SH-SY5Y (cell line): ENCODE data around the gene INPP5E.

Experiments
- GATA2 ChIP-seq: IDR thresholded peaks from 2 replicates; pipeline ENCODE4 v1.6.1; 2011; ENCODE audit warnings: mild to moderate bottlenecking, low read depth, low read length
- GATA3 ChIP-seq: IDR thresholded peaks from 2 replicates; pipeline ENCODE4 v1.6.1; 2011; ENCODE audit warnings: low read depth, mild to moderate bottlenecking, low read length, moderate library complexity

INPP5E gene

DNA sequence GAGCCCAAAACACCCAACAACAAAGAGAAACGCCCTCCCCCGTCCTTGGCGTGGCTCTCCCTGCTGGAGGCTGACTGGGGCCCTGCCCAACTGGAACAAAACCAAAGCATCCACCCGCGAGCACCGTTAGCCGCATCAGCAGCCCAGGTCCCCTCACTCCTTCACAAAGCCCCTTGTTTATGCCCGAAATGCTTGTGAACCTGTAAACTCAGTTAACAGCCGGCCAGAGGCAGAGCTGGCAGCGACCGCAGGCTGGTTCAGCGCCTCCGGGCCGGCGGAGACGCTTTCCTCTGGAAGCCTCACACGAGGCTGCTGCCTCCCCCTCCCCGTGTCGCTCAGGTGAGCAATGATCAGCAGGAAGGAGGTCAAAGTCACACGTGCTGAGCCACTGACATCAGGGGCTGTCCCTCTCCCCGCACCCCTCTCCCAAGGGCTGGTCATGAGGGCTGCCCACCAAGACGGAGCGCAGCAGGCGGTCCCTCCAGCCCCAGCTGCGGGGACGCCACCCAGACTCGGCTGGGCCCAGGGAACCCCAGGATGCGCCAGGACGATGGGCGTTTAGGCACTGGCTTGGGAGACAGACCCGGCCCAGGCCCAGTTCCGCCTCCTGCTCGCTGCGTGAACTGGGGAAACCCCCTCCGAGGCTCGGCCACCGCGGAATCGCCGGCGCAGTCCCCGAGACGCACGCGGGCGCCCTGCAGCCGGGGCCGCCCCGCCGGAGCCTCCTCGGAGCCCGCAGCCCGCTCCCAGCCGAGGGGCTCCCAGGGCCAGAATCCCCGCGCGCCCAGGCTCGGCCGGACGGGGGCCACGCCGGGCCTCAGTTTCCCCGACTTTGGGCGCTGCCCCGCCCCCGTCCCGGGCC, 40.2 kb downstream of the INPP5E start:
- no peak for TF ChIP-seq GATA2
- no peak for TF ChIP-seq GATA3

DNA sequence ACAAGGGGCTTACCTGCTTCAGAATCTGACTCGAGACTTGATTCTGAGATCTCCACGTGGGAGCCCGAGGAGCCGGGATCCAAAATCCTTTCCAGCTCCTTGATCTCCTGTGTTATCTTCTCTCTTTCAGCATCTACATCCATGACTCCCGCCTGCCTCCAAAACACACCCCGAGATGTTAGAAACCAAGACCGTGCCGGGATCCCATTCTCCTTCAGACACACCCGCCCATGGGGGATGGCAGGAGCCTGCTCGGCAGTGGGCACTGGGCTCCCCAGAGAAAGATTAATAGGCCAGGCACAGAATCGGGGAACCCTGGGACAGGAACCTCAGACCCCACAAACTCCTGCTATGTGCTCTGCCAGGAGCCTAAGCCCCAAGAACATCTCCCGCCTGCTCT, 41.4 kb downstream of the INPP5E start:
- TF ChIP-seq GATA2, result no peak
- TF ChIP-seq GATA3, result no peak

DNA sequence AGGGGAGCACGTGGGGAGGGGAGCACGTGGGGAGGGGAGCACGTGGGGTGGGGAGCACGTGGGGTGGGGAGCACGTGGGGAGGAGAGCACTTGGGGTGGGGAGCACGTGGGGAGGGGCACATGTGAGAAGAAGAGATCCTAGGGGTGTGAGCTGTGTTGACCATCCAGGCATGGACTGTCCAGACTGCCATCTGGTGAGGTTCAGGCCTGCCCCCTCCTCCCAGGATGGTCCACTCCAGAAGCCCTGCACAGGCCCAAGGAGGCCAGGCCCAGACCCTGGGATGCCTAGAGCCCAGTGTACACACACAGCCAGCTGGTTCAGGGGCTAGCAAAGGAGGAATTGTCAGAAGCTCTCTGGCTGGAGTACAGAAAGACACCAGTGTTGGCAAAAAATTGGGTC, 42.0 kb downstream of the INPP5E start:
- TF ChIP-seq GATA3 (no peak), GATA2 (no peak)

DNA sequence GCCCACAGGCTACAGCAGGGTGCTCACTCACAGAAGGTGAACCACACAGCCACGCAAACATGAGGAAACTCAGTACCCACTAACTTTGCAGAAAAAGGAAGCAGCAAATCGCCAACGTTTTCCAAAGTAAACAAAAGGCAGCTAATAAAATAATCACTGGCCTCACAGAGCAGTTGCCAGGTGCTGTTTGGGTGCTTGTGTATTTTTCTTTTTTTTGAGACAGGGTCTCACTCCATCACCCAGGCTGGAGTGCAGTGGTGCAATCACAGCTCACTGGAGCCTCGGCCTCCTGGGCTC, 43.5 kb downstream of the INPP5E start:
- TF ChIP-seq GATA3, result no peak
- TF ChIP-seq GATA2, result no peak

DNA sequence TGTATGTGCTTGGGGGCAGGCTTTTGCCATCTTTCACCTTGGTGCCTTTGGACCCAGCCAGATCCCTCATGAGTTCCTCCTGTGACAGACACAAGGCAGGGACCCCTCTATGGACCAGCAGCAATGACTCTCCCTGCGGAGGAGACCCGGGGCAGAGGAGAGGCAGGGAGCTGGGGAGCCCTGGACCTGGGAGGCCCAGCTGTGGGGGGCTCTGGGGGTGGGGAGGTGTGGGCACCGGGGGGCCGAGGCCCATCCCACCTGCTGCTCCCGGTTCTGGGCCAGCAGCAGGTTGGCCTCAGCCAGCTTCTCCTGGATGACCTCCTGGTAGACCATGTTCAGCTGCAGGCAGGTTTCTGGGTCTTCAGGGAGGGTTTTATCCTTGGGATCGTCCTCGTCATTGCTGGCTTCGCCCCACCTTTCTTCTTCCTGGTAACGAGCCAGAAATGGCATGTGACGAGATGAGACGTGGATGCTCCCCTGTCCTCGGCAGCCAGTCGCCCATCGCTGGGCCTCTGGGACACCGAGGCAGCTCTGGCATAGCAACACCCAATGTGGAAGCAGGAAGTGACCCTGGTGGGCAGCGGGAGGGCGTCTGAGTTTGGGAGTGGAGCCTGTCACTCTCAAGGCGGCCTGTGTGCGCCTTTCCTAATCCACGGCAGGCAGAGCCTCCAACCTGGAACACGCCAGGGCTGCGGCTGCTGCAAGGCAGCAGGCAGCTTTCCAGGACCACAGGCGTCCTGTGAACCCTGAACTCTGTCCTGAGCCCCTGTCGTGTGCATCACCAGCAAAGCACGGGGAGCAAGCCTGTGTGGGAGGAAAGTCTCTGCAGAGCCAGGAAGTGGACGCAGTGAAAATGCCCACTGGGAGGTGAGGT, 44.1 kb downstream of the INPP5E start:
- TF ChIP-seq GATA2 (no peak), GATA3 (no peak)

DNA sequence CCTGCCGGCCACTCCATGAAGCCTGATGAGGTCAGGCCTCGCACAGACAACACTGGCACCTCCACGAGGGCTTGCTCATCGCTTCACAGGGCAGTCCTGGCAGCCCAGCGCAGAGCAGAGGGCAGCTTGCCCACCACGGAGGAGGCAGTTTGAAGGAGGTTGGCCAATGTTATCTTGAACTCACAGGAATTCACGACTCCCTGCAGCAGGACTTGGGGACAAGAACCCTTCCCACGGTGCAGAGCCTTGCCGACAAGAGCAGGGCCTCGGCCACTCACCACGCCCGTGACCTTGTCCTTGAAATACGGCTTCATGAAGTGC, 44.7 kb downstream of the INPP5E start:
- TF ChIP-seq GATA3, result no peak
- TF ChIP-seq GATA2, result no peak

DNA sequence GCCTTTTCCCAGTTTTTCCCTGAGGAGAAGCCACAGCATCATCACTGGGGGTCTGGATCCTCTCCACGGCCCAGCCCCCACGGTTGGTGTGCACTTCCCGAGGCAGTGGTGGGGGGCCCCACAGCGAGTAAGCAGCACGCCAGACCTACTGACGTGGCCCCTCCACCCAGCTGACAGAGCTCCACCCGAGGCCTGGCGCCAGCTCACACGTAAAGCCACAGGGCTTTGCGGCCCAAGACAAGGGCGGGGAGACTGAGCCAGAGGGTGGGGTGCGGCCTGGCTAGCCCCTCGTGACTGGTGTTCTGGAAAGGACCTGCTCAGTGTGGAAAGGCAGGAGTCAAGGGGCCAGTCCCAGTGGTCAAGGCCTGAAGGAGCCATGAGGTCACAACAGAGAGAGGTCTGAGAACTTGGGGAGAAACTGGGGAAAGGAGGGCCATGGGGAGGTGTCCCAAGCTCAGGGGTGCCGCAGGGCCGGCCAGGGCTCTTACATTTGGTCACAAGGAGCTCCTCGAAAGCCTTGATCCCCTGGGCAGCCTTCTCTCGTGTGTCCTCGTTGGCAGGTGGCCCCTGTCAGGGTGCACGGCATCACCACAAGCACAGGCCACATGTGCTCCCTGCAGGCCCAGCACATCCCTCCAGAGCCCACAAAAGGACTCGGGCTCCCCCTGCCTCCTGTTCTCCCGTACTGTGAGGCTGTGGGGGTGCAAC, 45.2 kb downstream of the INPP5E start:
- TF ChIP-seq GATA3 (no peak), GATA2 (no peak)

DNA sequence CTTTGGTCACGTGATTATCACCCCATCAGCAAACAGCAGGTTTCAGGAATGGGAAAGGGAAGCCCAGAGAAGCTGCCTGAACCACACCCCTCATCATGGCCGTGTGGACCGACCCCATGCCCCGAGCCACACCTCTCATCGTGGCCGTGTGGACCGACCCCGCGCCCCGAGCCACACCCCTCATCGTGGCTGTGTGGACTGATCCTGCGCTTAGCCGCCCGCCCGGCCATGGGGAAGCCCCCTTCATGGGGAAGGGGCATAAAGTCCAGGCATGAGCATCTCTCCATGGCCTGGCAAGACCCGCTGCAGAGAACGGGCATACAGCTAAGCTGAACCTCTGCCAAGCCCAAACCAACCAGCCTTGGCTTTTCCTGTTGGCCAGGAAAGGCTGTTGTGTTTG, 46.1 kb downstream of the INPP5E start:
- TF ChIP-seq GATA3 (no peak), GATA2 (no peak)

DNA sequence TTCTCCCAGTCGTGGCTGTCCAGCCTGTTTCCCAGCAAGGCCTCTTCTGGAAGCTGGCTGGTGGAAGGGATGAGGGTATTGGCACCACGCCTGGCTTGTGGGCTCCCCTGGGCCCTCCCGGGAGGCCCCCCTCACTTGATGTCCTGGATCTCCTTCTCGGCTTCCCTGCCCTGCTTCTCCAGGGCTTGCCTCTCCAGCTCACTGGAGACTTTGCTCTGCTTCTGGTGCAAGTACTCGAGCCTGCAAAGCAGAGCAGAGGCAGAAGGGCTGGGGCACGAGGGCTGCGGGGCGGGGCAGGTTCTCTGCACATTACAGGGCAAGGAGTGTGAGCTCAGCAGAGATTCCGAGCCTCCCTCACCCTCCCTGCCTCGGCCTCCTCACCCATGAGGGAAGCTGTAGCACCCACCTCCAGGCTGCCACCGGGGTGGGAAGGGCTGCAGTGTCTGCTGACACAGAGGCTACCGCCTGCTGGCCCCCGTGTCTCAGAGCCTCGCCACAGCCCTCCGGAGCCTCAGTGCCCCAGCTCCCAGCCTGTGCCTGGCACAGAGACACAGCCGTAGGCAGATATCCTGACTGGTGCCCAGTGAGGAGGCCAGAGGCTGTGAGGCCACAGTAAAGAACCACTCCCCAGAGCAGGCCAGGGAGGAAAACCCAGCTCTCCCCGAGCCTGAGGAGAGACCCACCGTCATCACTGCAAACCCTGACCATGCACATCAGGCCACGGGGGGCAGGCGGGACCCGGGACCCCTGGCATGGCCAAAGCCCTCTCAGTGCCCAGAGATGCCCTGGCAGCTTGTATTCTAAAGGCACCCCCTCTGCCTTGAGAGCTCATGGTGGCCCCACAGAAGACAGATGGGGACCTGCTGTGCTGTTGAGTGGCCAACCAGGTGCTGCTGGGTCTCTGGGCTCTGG, 46.9 kb downstream of the INPP5E start:
- TF ChIP-seq GATA3 (no peak), GATA2 (no peak)

DNA sequence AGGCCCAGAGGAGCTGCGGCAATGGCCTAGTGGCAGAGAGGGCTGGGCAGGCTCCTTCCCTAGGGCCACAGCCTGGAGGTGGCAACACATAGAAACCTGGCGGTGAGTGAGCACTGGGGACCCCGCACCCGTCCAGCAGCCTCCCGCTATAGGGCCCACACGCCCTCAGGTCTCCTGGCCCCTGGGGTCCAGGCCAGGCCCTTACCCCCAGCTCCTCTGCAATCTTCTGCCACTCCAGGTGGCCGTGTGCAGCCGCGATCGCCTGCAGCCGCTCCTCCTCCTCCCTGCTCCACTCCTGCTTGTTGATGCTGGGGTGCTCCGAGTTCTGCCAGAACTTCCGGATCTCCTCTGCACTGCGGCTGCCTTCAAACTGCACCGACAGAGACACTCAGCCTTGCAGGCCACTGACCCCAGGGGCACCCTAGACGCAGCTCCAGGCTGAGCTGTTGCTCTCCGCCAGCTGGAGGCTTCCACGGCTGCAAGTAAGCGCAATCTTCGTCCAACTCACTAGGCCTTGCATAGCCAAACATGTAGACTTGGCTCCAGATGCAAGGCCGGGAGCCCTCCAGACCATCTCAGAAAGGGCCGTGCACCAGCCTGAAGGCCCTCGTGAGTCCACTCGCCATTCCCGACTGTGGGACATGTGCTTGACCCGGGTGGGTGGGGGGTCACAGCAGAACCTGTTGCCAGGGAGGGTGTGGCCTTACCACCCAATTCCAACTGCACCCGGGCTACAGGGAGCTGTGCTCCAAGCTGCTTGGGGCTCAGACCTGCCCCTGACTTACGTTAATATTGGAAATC, 47.7 kb downstream of the INPP5E start:
- TF ChIP-seq GATA2, result no peak
- TF ChIP-seq GATA3, result no peak

DNA sequence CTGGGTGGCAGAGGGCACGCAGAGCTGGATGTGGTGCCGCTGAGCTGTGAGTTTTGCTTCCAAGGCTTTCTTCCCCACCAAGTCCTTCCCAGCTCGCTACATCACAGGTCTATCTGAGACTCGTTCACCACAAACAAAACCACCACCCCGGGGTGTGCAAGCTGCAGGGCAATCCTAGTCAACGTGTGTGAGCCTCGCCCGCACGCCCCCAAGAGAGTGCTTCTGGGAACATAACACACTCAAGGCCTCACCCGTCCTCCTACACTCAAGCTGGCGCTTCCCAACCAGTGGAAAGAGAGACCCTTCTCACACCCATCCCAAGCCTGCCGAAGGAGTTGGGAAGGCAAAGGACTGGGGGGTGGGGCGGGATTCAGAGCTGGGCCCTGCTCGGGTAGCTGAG, 50.2 kb downstream of the INPP5E start:
- no peak for TF ChIP-seq GATA2
- no peak for TF ChIP-seq GATA3

DNA sequence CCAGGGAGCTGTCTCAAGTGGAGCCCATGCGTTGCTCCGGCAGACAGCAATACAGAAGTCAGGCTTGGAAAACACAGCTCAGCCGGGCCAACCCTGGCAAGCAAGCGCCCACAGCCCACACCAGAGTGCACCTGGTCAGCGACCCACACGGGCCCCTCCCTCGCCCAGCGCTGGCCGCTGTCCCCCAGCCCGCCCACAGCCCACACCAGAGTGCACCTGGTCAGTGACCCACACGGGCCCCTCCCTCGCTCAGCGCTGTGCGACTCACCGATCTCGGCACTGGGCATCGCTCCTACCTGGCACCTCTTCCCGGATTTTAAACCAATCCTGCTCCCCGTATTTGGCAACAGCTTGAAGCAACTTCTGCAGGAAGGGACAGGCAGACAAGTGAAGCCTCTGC, 52.4 kb downstream of the INPP5E start:
- TF ChIP-seq GATA2 (no peak), GATA3 (no peak)

DNA sequence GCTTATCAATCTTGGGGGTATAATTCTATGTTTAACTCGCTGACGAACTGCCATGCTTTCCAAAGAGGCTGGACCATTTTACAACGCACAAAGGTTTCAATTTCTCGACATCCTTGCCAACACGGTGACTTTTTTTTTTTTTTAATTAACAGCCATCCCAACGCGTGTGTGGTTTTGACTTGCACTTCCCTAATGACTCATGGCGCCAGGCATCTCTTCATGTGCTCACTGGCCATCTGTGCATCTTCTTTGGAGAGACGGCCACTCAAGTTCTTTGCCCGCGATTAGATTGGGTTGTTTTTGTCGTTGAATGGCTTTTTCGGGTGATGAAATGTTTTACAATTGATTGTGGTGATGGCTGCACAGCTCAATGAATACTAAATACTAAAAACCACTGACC, 53.6 kb downstream of the INPP5E start:
- no peak for TF ChIP-seq GATA2
- no peak for TF ChIP-seq GATA3
